Ovary (tissue), 3 donors: ENCODE data around the gene SZRD1.

Source experiments
- POLR2A ChIP-seq: fragments of 450-650 bp; IDR thresholded peaks from one replicate; pipeline ENCODE4 v1.6.1; 2017; ENCODE audit warnings: antibody characterized with exemption, mild to moderate bottlenecking, moderate library complexity
- TF ChIP-seq, protein P1 (sequence below), 3 donors: fragments of 450-650 bp in 2 of 3; fragments of 200-600 bp in 1 of 3; IDR thresholded peaks; one replicate each; pipeline versions ENCODE4 v1.5.1 to v1.8.0; 2016 to 2022; ENCODE audit warnings: antibody characterized with exemption in 3 of 3, mild to moderate bottlenecking in 1 of 3
- donor health status: DM: no; HTN: no; CAD: no.

DNA sequence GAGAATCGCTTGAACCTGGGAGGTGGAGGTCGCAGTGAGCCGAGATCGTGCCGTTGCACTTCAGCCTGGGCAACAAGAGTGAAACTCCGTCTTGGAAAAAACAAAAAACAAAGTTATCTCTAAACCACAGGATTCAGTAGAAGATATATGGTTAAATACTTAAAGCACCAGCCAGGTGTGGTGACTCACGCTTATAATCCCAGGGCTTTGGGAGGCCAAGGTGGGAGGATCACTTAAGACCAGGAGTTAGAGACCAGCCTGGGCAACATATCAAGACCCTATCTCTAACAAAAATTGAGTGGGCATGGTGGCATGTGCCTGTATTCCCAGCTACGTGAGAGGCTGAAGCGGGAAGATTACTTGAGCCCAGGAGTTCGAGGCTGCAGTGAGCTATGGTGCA is 79.1 kb downstream of the SZRD1 start:
- TF ChIP-seq, protein P1, sequence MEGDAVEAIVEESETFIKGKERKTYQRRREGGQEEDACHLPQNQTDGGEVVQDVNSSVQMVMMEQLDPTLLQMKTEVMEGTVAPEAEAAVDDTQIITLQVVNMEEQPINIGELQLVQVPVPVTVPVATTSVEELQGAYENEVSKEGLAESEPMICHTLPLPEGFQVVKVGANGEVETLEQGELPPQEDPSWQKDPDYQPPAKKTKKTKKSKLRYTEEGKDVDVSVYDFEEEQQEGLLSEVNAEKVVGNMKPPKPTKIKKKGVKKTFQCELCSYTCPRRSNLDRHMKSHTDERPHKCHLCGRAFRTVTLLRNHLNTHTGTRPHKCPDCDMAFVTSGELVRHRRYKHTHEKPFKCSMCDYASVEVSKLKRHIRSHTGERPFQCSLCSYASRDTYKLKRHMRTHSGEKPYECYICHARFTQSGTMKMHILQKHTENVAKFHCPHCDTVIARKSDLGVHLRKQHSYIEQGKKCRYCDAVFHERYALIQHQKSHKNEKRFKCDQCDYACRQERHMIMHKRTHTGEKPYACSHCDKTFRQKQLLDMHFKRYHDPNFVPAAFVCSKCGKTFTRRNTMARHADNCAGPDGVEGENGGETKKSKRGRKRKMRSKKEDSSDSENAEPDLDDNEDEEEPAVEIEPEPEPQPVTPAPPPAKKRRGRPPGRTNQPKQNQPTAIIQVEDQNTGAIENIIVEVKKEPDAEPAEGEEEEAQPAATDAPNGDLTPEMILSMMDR (IDR thresholded peaks at IDR 0.05): no peak
- TF ChIP-seq POLR2A: no peak
